Nephron progenitor cell (in vitro differentiated cells): ENCODE measurements around the gene HIKESHI.
A peak's percentile ranks its signal among the peaks of the same experiment; 100 is the strongest.
"Not testable (repeated sequence)": the region's sequence is repeated elsewhere in the genome, so short reads cannot be mapped to it uniquely, and the experiment has no call there.

ENCODE experiments used
- DNase-seq: peaks from one replicate; pipeline ENCODE4 v3.0.0; 2021
- H3K27ac Mint-ChIP-seq: 2 replicates; pipeline ENCODE4 v1.8.0; 2021; ENCODE audit warnings: mild to moderate bottlenecking, moderate library complexity, mixed read lengths
- H3K27me3 Mint-ChIP-seq: 2 replicates; pipeline ENCODE4 v1.8.0; 2021; ENCODE audit warnings: mild to moderate bottlenecking, low read depth, mixed read lengths; ENCODE audit not compliant: poor library complexity
- H3K36me3 Mint-ChIP-seq: 2 replicates; pipeline ENCODE4 v1.8.0; 2021; ENCODE audit warnings: low read depth, mixed read lengths
- H3K4me1 Mint-ChIP-seq: 2 replicates; pipeline ENCODE4 v1.8.0; 2021; ENCODE audit warnings: mixed read lengths
- H3K4me3 Mint-ChIP-seq: 2 replicates; pipeline ENCODE4 v1.8.0; 2021; ENCODE audit warnings: mild to moderate bottlenecking, moderate library complexity, mixed read lengths
- H3K9me3 Mint-ChIP-seq: 2 replicates; pipeline ENCODE4 v1.8.0; 2021; ENCODE audit warnings: mild to moderate bottlenecking, moderate library complexity, mixed read lengths
- CTCF ChIP-seq: fragments of 200-600 bp; sonication (generic); IDR thresholded peaks from 2 replicates; pipeline ENCODE4 v1.5.0; 2021; ENCODE audit warnings: antibody characterized with exemption

HIKESHI gene

GRCh38 chr11:86341382-86341781 is 39.3 kb downstream of the HIKESHI start:
- H3K27ac Mint-ChIP-seq = no peak overlapping the region
- DNase-seq = no peak
- H3K4me3 Mint-ChIP-seq = no peak overlapping the region
- no peak for TF ChIP-seq CTCF
- peaks cover 14% of the 10 kb centered on the region for H3K9me3 Mint-ChIP-seq
- H3K36me3 Mint-ChIP-seq = peaks cover 58% of the 10 kb centered on the region
- H3K4me1 Mint-ChIP-seq = no peaks in the 10 kb centered on the region
- H3K27me3 Mint-ChIP-seq = no peaks in the 10 kb centered on the region

GRCh38 chr11:86346513-86346912 is 44.5 kb downstream of the HIKESHI start:
- TF ChIP-seq CTCF = no peak
- Mint-ChIP-seq H3K36me3 (peaks cover 16% of the 10 kb centered on the region), H3K9me3 (no peaks in the 10 kb centered on the region), H3K4me1 (no peaks in the 10 kb centered on the region), H3K4me3 (no peak overlapping the region), H3K27ac (peak overlapping the region; percentile 32), H3K27me3 (no peaks in the 10 kb centered on the region)
- no peak for DNase-seq

- H3K36me3 Mint-ChIP-seq = no peaks in the 10 kb centered on the region
- no peak for TF ChIP-seq CTCF
- no peak overlapping the region for H3K4me3 Mint-ChIP-seq
- H3K27ac Mint-ChIP-seq = no peak overlapping the region
- peak; percentile 18 for DNase-seq
- peaks cover 17% of the 10 kb centered on the region for H3K4me1 Mint-ChIP-seq
- no peaks in the 10 kb centered on the region for H3K27me3 Mint-ChIP-seq
- H3K9me3 Mint-ChIP-seq = no peaks in the 10 kb centered on the region
Observed at GRCh38 chr11:86355256-86355655, 53.2 kb downstream of the HIKESHI start.

GRCh38 chr11:86357412-86357811 is 55.4 kb downstream of the HIKESHI start:
- not testable (repeated sequence) for H3K27ac Mint-ChIP-seq, DNase-seq, H3K9me3 Mint-ChIP-seq, H3K36me3 Mint-ChIP-seq, H3K4me3 Mint-ChIP-seq, H3K27me3 Mint-ChIP-seq
- H3K4me1 Mint-ChIP-seq = peaks cover 17% of the 10 kb centered on the region

- Mint-ChIP-seq H3K9me3 (peaks cover 8% of the 10 kb centered on the region), H3K4me3 (no peak overlapping the region), H3K27me3 (no peaks in the 10 kb centered on the region), H3K4me1 (peaks cover 17% of the 10 kb centered on the region), H3K27ac (no peak overlapping the region), H3K36me3 (peaks cover 2% of the 10 kb centered on the region)
- TF ChIP-seq CTCF = no peak
- DNase-seq = no peak
Observed at GRCh38 chr11:86358720-86359119, 56.7 kb downstream of the HIKESHI start.

- no peak for TF ChIP-seq CTCF
- H3K27me3 Mint-ChIP-seq = no peaks in the 10 kb centered on the region
- peaks cover 6% of the 10 kb centered on the region for H3K36me3 Mint-ChIP-seq
- H3K4me3 Mint-ChIP-seq = no peak overlapping the region
- H3K27ac Mint-ChIP-seq = no peak overlapping the region
- H3K4me1 Mint-ChIP-seq = peaks cover 12% of the 10 kb centered on the region
- no peak for DNase-seq
- peaks cover 13% of the 10 kb centered on the region for H3K9me3 Mint-ChIP-seq
Observed at GRCh38 chr11:86360775-86361395, 58.8 kb downstream of the HIKESHI start.
